Neural progenitor cell (in vitro differentiated cells): ENCODE data around the gene VAMP1.

ENCODE experiments used
- CTCF ChIP-seq: fragments of 200-600 bp; sonication (generic); IDR thresholded peaks from 2 replicates; pipeline ENCODE4 v1.5.1; 2017; ENCODE audit warnings: antibody characterized with exemption, mild to moderate bottlenecking
- EZH2 ChIP-seq: fragments of 200-600 bp; sonication (generic); IDR thresholded peaks from 2 replicates; pipeline ENCODE4 v1.6.1; 2017; ENCODE audit warnings: antibody characterized with exemption, mild to moderate bottlenecking, moderate library complexity
- EZH2phosphoT487 ChIP-seq: fragments of 200-600 bp; sonication (generic); IDR thresholded peaks from 2 replicates; pipeline ENCODE4 v1.6.1; 2017; ENCODE audit warnings: antibody characterized with exemption

- TF ChIP-seq EZH2 (no peak), CTCF (no peak), EZH2phosphoT487 (no peak)
These were observed 17.4 kb downstream of the VAMP1 start for GRCh38 chr12:6452944-6453630.
